ENCODE results near the gene TH. TPM values are rescaled to one million over a fixed set of nuclear protein-coding genes. Genes with fewer than 3 reads are reported as not detected.

Gene TH
- total and polyA plus RNA-seq, 10 donors: 0.13 to 1.0 (median 0.27) TPM; not detected in 6

GRCh38 chr11:2157294-2158040 is 14.1 kb downstream of the TH start:
- Histone ChIP-seq H3K4me1 (peaks cover 0 to 3% (median 0%) of the 10 kb centered on the region in 6 donors), H3K4me3 (no peak overlapping the region), H3K27ac (no peak overlapping the region), H3K36me3 (no peaks in the 10 kb centered on the region), H3K27me3 (replicated peaks in 1 of 7) (peaks cover 0 to 68% (median 0%) of the 10 kb centered on the region in 7 donors), H3K9me3 (no peaks in the 10 kb centered on the region)
- no peak for DNase-seq
- TF ChIP-seq POLR2AphosphoS5 (IDR thresholded peaks at IDR 0.05) (no peak), POLR2A (IDR thresholded peaks at IDR 0.05) (no peak)
- TF ChIP-seq, protein P1, sequence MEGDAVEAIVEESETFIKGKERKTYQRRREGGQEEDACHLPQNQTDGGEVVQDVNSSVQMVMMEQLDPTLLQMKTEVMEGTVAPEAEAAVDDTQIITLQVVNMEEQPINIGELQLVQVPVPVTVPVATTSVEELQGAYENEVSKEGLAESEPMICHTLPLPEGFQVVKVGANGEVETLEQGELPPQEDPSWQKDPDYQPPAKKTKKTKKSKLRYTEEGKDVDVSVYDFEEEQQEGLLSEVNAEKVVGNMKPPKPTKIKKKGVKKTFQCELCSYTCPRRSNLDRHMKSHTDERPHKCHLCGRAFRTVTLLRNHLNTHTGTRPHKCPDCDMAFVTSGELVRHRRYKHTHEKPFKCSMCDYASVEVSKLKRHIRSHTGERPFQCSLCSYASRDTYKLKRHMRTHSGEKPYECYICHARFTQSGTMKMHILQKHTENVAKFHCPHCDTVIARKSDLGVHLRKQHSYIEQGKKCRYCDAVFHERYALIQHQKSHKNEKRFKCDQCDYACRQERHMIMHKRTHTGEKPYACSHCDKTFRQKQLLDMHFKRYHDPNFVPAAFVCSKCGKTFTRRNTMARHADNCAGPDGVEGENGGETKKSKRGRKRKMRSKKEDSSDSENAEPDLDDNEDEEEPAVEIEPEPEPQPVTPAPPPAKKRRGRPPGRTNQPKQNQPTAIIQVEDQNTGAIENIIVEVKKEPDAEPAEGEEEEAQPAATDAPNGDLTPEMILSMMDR (IDR thresholded peaks at IDR 0.05 in 8 of 11, conservative IDR thresholded peaks at IDR 0.05 in 3 of 11): no peak
- 65 to 84% (median 73%) methylated on average over 8 to 18 of the region's 18 CpGs for WGBS, 5 donors
- intact Hi-C loops (cut with DNase I; ENCODE audit: low total_unique reads): loop anchor here (10.0 kb wide), 2 partner anchors 463 to 503 kb away; partner anchors contain the start of gene KRTAP5-6

DNA sequence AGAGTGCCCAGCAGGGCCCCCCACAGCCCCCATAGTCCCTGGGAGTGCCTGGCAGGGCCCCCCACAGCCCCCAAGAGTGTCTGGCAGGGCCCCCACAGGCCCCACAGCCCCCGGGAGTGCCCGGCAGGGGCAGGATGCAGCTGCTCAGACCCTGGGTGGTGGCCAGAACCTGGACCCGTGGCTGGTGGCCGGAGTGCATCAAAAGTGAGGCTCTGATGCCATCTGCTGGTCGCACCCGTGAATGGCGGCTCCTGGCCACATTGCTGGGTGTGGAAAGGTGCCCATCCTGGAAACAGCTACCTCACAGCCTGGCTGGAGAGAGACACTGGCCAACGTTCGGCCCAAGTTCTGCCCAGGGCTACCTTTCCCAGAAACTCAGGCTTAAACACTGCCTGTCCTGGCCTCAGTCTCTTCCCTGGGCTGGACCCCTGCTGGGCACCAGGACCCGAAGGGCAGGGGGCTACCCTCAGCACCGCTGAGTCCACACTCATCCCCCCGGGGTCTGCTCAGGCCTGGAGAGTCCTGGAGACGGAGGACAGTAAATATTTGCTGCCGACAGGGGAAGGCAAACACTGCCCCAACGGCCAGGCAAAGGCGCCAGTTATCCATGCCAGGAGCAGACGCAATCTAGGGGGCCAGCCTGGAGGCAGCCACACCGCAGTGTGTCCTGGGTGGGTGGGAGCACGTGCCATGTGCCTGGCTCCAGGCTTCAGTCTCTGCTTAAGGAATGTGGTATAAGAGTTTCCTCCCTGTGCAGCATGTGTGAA is 15.0 kb downstream of the TH start:
- Histone ChIP-seq H3K4me1 (peaks cover 4 to 9% (median 5%) of the 10 kb centered on the region in 6 donors), H3K27me3 (replicated peaks in 1 of 7) (peaks cover 0 to 61% (median 0%) of the 10 kb centered on the region in 7 donors), H3K4me3 (no peak overlapping the region), H3K27ac (no peak overlapping the region), H3K36me3 (no peaks in the 10 kb centered on the region), H3K9me3 (no peaks in the 10 kb centered on the region)
- intact Hi-C loops (cut with DNase I; ENCODE audit: low total_unique reads): loop anchor here (10.0 kb wide), 2 partner anchors 462 to 502 kb away; partner anchors contain the start of gene KRTAP5-6
- TF ChIP-seq POLR2A (IDR thresholded peaks at IDR 0.05): no peak
- TF ChIP-seq, protein P1 (IDR thresholded peaks at IDR 0.05 in 8 of 11, conservative IDR thresholded peaks at IDR 0.05 in 3 of 11): peak; percentile 63 to 88 (median 78)
- TF ChIP-seq POLR2AphosphoS5 (IDR thresholded peaks at IDR 0.05): peak in 2 of 3 donors; percentile 24 to 51
- WGBS, 5 donors: 35 to 43% (median 37%) methylated on average over 15 to 19 of the region's 19 CpGs
- DNase-seq: peak; percentile 89

- H3K27ac ChIP-seq: no peak overlapping the region
- no peaks in the 10 kb centered on the region for H3K9me3 ChIP-seq
- DNase-seq: no peak
- no peaks in the 10 kb centered on the region for H3K36me3 ChIP-seq
- H3K4me3 ChIP-seq: no peak overlapping the region
- peaks cover 0 to 62% (median 9%) of the 10 kb centered on the region in 7 donors for H3K27me3 ChIP-seq (replicated peaks in 1 of 7)
- peaks cover 7 to 13% (median 9%) of the 10 kb centered on the region in 6 donors for H3K4me1 ChIP-seq
- TF ChIP-seq, protein P1 (IDR thresholded peaks at IDR 0.05 in 8 of 11, conservative IDR thresholded peaks at IDR 0.05 in 3 of 11): no peak
- TF ChIP-seq POLR2A (IDR thresholded peaks at IDR 0.05): no peak
- no peak for TF ChIP-seq POLR2AphosphoS5 (IDR thresholded peaks at IDR 0.05)
- intact Hi-C loops (cut with DNase I; ENCODE audit: low total_unique reads): loop anchor here (10.0 kb wide), 2 partner anchors 461 to 501 kb away; partner anchors contain the start of gene KRTAP5-6
- 69 to 86% (median 83%) methylated on average over 27 to 29 of the region's 29 CpGs for WGBS, 5 donors
Observed at GRCh38 chr11:2155511-2155910, 16.1 kb downstream of the TH start.

All from spleen (tissue), 11 donors.